HG03139 (cell line): ENCODE measurements around the gene PLSCR2.
"Not testable (repeated sequence)": the region's sequence is repeated elsewhere in the genome, so short reads cannot be mapped to it uniquely, and the experiment has no call there.

Source experiments
- ATAC-seq: cut with Tn5 transposase; IDR thresholded peaks from one replicate; pipeline ENCODE4 v1.9.1; 2021; ENCODE audit not compliant: unreplicated experiment

Gene PLSCR2

GRCh38 chr3:146469150-146470017, at the start of gene PLSCR2:
Gene PLSCR2, minus strand, starts transcription at chr3:146469561. Its CDS starts 9,657 bp downstream, at chr3:146459904.
- peak; percentile 98 for ATAC-seq

- ATAC-seq, result no peak
Measured at GRCh38 chr3:146517684-146518435, 48.5 kb upstream of the PLSCR2 start.

GRCh38 chr3:146513386-146514051, 44.2 kb upstream of the PLSCR2 start:
- ATAC-seq, result no peak

GRCh38 chr3:146511402-146512134, 42.2 kb upstream of the PLSCR2 start:
- no peak for ATAC-seq

GRCh38 chr3:146507331-146508120, 38.2 kb upstream of the PLSCR2 start:
- ATAC-seq, result no peak

- no peak for ATAC-seq
Measured at GRCh38 chr3:146505516-146505915, 36.2 kb upstream of the PLSCR2 start.

- no peak for ATAC-seq
Measured at GRCh38 chr3:146504498-146505197, 35.3 kb upstream of the PLSCR2 start.

- peak; percentile 97 for ATAC-seq
Measured at GRCh38 chr3:146503461-146504202, 34.3 kb upstream of the PLSCR2 start.

GRCh38 chr3:146502887-146503460, 33.6 kb upstream of the PLSCR2 start:
- ATAC-seq, result no peak

GRCh38 chr3:146501752-146502151, 32.4 kb upstream of the PLSCR2 start:
- no peak for ATAC-seq

- ATAC-seq, result no peak
Measured at GRCh38 chr3:146499701-146500100, 30.3 kb upstream of the PLSCR2 start.

GRCh38 chr3:146498002-146498736, 28.8 kb upstream of the PLSCR2 start:
- no peak for ATAC-seq

- not testable (repeated sequence) for ATAC-seq
Measured at GRCh38 chr3:146497145-146497843, 27.9 kb upstream of the PLSCR2 start.

- ATAC-seq, result no peak
Measured at GRCh38 chr3:146496726-146497125, 27.4 kb upstream of the PLSCR2 start.

- ATAC-seq, result no peak
Measured at GRCh38 chr3:146496251-146496650, 26.9 kb upstream of the PLSCR2 start.

- ATAC-seq, result no peak
Measured at GRCh38 chr3:146493761-146494160, 24.4 kb upstream of the PLSCR2 start.

GRCh38 chr3:146493221-146493620, 23.9 kb upstream of the PLSCR2 start:
- ATAC-seq, result no peak
